ENCODE data around the gene ALS2CL.
"Not testable (repeated sequence)": the region's sequence is repeated elsewhere in the genome, so short reads cannot be mapped to it uniquely, and the experiment has no call there.

The ALS2CL gene

GRCh38 chr3:46715507-46716175 is 22.2 kb upstream of the ALS2CL start:
- DNase-seq (ENCODE audit: low read depth), result no peak

GRCh38 chr3:46714728-46715506 is 21.4 kb upstream of the ALS2CL start:
- DNase-seq (ENCODE audit: low read depth), result no peak

GRCh38 chr3:46713898-46714552 is 20.5 kb upstream of the ALS2CL start:
- DNase-seq (ENCODE audit: low read depth), result no peak

- no peak for DNase-seq (ENCODE audit: low read depth)
Observed at GRCh38 chr3:46713050-46713897, 19.8 kb upstream of the ALS2CL start.

- no peak for DNase-seq (ENCODE audit: low read depth)
Observed at GRCh38 chr3:46712191-46713049, 18.9 kb upstream of the ALS2CL start.

- no peak for DNase-seq (ENCODE audit: low read depth)
Observed at GRCh38 chr3:46711760-46712159, 18.3 kb upstream of the ALS2CL start.

GRCh38 chr3:46711305-46711704 is 17.8 kb upstream of the ALS2CL start:
- no peak for DNase-seq (ENCODE audit: low read depth)

GRCh38 chr3:46710671-46711295 is 17.3 kb upstream of the ALS2CL start:
- DNase-seq (ENCODE audit: low read depth), result no peak

GRCh38 chr3:46710229-46710628 is 16.8 kb upstream of the ALS2CL start:
- no peak for DNase-seq (ENCODE audit: low read depth)

GRCh38 chr3:46709721-46710120 is 16.2 kb upstream of the ALS2CL start:
- no peak for DNase-seq (ENCODE audit: low read depth)

- no peak for DNase-seq (ENCODE audit: low read depth)
Observed at GRCh38 chr3:46709157-46709654, 15.7 kb upstream of the ALS2CL start.

- DNase-seq (ENCODE audit: low read depth), result no peak
Observed at GRCh38 chr3:46708401-46709156, 15.1 kb upstream of the ALS2CL start.

- no peak for DNase-seq (ENCODE audit: low read depth)
Observed at GRCh38 chr3:46707601-46708011, 14.1 kb upstream of the ALS2CL start.

GRCh38 chr3:46706771-46707582 is 13.5 kb upstream of the ALS2CL start:
- no peak for DNase-seq (ENCODE audit: low read depth)

- DNase-seq (ENCODE audit: low read depth), result peak; percentile 29
Observed at GRCh38 chr3:46705751-46706552, 12.5 kb upstream of the ALS2CL start.

- peak; percentile 55 for DNase-seq (ENCODE audit: low read depth)
Observed at GRCh38 chr3:46705022-46705530, 11.6 kb upstream of the ALS2CL start.

- DNase-seq (ENCODE audit: low read depth), result not testable (repeated sequence)
Observed at GRCh38 chr3:46704346-46704745, 10.9 kb upstream of the ALS2CL start.

GRCh38 chr3:46703013-46703520 is 9.6 kb upstream of the ALS2CL start:
- DNase-seq (ENCODE audit: low read depth), result no peak

All from fibroblast of the conjunctiva (primary cell).